PFSK-1 (cell line): ENCODE results near the gene RNF145. TPM values are rescaled to one million over a fixed set of nuclear protein-coding genes. Genes with fewer than 3 reads are reported as not detected.

Experiments used
- FOXP2 ChIP-seq: optimal IDR thresholded peaks from 2 replicates; pipeline ENCODE3; 2011; ENCODE audit warnings: borderline replicate concordance, control low read depth, inconsistent platforms; ENCODE audit not compliant: insufficient read depth; ENCODE audit errors: extremely low read length, extremely low read depth
- POLR2AphosphoS5 ChIP-seq: IDR thresholded peaks from 2 replicates; pipeline ENCODE4 v1.6.1; 2012; ENCODE audit warnings: low read depth, mild to moderate bottlenecking, control low read depth, low read length, moderate library complexity
- SIN3A ChIP-seq: IDR thresholded peaks from 2 replicates; pipeline ENCODE4 v1.6.1; 2012; ENCODE audit warnings: mild to moderate bottlenecking, low read length, moderate library complexity, borderline replicate concordance; ENCODE audit not compliant: insufficient read depth
- TAF1 ChIP-seq: IDR thresholded peaks from 2 replicates; pipeline ENCODE4 v1.6.1; 2012; ENCODE audit warnings: low read length, control low read depth, borderline replicate concordance; ENCODE audit not compliant: insufficient read depth
- polyA plus RNA-seq: library from polyadenylated mRNA; unstranded; fragments of >200 nt; gene quantifications from one replicate; pipeline ENCODE4 v1.2.1, GENCODE V29; 2012; ENCODE audit warnings: low read depth, missing spikeins; ENCODE audit not compliant: insufficient read length
- TF ChIP-seq, protein P1 (sequence below), 2 experiments: IDR thresholded peaks; 2 replicates each; pipeline versions ENCODE4 v1.6.1 to v1.8.0; 2011 to 2012; ENCODE audit warnings: low read depth in 2 of 2, low read length in 2 of 2, control low read depth in 1 of 2, inconsistent platforms in 1 of 2, mild to moderate bottlenecking in 1 of 2, moderate library complexity in 1 of 2; ENCODE audit not compliant: insufficient read depth in 1 of 2

The RNF145 gene, protein sequence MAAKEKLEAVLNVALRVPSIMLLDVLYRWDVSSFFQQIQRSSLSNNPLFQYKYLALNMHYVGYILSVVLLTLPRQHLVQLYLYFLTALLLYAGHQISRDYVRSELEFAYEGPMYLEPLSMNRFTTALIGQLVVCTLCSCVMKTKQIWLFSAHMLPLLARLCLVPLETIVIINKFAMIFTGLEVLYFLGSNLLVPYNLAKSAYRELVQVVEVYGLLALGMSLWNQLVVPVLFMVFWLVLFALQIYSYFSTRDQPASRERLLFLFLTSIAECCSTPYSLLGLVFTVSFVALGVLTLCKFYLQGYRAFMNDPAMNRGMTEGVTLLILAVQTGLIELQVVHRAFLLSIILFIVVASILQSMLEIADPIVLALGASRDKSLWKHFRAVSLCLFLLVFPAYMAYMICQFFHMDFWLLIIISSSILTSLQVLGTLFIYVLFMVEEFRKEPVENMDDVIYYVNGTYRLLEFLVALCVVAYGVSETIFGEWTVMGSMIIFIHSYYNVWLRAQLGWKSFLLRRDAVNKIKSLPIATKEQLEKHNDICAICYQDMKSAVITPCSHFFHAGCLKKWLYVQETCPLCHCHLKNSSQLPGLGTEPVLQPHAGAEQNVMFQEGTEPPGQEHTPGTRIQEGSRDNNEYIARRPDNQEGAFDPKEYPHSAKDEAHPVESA
- polyA plus RNA-seq: 21.4 TPM

DNA sequence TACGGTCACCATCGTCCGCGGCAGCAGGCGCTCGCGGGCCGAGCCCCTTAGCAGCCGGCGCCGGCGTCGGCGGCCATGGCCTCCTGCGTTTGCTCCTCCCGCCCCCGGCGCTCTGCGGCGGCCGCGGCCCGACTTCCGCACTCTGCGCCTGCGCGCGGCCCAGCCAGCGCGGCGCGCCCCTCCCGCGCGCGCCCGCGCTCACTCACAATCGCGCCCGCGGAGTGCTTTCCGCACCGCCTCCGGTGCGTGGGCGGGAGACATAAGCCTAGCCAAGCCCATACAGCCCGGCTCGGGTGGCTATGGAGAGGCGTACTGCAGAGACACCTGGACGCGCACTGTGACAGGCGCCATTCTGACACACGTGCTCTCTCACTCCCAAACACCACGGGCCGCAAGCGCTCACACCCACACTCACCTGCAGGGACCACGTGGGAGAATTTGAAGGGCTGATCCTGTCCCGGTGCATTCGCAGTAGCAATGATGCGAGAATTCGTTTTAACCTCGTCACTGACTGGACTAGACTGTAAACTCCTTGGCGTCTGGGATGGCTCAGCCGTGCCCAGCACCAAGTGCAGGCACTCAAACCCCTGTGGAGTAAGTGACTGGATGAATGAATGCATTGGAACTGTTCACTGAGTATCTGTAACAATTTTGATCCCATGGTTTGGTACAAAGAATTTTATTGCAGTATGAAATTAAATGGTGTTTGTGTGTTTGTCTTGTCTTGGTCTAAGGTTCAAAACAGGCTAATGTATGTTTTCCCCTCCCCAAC lies at the start of gene RNF145:
Gene RNF145, minus strand, starts transcription at position 116 of the 772 bp plus-strand sequence. CDS start 5,936 bp downstream, outside the sequence.
- TF ChIP-seq TAF1 (no peak; the same call in 1 of the 2 replicates), POLR2AphosphoS5 (0 out of 2 replicates have a peak, but pooled peaks have one; percentile 43), FOXP2 (peak; percentile 53), SIN3A (peak; percentile 66; the same call in 1 of the 2 replicates)
- TF ChIP-seq, protein P1, sequence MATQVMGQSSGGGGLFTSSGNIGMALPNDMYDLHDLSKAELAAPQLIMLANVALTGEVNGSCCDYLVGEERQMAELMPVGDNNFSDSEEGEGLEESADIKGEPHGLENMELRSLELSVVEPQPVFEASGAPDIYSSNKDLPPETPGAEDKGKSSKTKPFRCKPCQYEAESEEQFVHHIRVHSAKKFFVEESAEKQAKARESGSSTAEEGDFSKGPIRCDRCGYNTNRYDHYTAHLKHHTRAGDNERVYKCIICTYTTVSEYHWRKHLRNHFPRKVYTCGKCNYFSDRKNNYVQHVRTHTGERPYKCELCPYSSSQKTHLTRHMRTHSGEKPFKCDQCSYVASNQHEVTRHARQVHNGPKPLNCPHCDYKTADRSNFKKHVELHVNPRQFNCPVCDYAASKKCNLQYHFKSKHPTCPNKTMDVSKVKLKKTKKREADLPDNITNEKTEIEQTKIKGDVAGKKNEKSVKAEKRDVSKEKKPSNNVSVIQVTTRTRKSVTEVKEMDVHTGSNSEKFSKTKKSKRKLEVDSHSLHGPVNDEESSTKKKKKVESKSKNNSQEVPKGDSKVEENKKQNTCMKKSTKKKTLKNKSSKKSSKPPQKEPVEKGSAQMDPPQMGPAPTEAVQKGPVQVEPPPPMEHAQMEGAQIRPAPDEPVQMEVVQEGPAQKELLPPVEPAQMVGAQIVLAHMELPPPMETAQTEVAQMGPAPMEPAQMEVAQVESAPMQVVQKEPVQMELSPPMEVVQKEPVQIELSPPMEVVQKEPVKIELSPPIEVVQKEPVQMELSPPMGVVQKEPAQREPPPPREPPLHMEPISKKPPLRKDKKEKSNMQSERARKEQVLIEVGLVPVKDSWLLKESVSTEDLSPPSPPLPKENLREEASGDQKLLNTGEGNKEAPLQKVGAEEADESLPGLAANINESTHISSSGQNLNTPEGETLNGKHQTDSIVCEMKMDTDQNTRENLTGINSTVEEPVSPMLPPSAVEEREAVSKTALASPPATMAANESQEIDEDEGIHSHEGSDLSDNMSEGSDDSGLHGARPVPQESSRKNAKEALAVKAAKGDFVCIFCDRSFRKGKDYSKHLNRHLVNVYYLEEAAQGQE (IDR thresholded peaks at IDR 0.05; ENCODE audit: insufficient read depth in 1 of 2, low read depth in 2 of 2, low read length in 2 of 2): no peak

DNA sequence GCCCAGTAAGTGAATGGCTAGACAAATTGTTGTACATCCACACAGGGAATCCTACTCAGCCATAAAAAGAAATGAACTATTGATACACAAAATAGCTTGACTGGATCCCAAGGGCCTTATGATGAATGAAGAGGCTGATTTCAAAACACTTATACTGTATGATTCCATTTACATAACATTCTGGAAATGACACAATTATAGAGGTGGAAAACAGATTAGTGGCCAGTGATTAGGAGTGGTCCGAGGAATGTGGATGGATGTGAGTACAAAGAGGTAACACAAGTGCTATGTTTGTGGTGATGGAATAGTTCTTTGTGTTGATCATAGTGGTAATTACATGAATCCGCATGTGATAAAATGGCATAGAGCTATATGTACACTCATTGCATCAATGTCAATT lies 49.0 kb upstream of the RNF145 start:
- TF ChIP-seq SIN3A (no peak), FOXP2 (no peak), POLR2AphosphoS5 (no peak), TAF1 (no peak)
- TF ChIP-seq, protein P1 (IDR thresholded peaks at IDR 0.05; ENCODE audit: insufficient read depth in 1 of 2, low read depth in 2 of 2, low read length in 2 of 2): no peak

DNA sequence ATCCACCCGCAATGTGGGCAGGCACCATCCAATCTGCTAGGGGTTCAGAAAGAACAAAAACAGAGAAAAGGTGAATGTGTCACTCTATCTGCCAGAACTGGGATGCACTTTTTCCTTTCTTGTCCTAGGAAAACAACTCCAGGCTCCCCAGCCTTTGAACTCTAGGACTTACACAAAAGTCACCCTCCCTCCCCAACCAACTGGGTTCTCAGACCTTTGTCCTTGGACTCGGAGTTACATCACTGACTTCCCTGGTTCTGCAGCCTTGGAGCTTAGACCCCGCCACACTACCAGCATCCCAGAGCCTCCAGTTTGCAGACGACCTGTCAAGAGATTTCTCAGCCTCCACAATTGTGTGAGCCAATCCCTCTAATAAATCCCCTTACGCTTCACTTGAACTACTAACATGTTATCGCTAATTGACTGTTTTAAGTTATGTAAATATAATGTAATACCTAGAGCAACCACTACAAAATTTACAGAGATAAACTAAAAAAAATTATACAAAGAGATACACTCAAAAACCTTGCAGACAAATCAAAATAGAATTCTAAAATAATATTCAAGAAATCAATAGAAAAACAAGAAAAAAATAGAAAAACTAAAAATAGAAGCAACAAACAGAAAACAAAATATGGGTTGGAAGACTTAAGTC lies 48.4 kb upstream of the RNF145 start:
- TF ChIP-seq POLR2AphosphoS5 (no peak), TAF1 (no peak), FOXP2 (no peak), SIN3A (no peak)
- TF ChIP-seq, protein P1 (IDR thresholded peaks at IDR 0.05; ENCODE audit: insufficient read depth in 1 of 2, low read depth in 2 of 2, low read length in 2 of 2): no peak

DNA sequence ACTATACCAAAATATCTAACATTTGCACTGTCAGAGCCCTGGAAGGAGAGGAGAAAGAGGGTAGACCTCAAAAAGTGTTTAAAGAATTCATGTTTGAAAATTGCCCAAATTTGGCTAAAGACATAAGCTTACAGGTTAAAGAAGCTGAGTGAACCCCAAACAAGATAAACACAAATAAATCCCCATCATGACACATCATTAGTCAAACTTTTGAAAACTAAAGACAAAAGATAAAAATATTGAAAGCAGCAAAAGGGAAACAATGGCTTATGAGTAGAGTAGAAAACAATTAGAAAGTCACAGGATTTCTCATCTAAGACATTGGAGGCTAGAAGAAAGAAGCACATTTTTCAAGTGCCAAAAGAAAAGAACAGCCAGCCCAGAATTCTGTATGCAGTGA lies 47.7 kb upstream of the RNF145 start:
- TF ChIP-seq SIN3A (no peak), FOXP2 (no peak), POLR2AphosphoS5 (no peak), TAF1 (no peak)
- TF ChIP-seq, protein P1 (IDR thresholded peaks at IDR 0.05; ENCODE audit: insufficient read depth in 1 of 2, low read depth in 2 of 2, low read length in 2 of 2): no peak
